ENCODE data around the gene WNT7B.

The WNT7B gene

GRCh38 chr22:46001426-46002106 is 24.6 kb upstream of the WNT7B start:
- Histone ChIP-seq H3K4me3 (ENCODE audit: insufficient read length, low read depth) (no peak overlapping the region), H3K4me1 (ENCODE audit: insufficient read depth, insufficient read length) (peaks cover 24% of the 10 kb centered on the region), H3K27me3 (ENCODE audit: insufficient read depth, insufficient read length) (no peaks in the 10 kb centered on the region), H3K36me3 (ENCODE audit: insufficient read depth, insufficient read length, low read length) (no peaks in the 10 kb centered on the region), H3K9me3 (ENCODE audit: insufficient read depth, low read length) (no peaks in the 10 kb centered on the region), H3K9ac (ENCODE audit: insufficient read length, low read depth) (peak overlapping the region; percentile 42)
- no peak for TF ChIP-seq SUZ12 (IDR thresholded peaks at IDR 0.05; ENCODE audit: extremely low read depth, insufficient read depth, insufficient read length)
- no peak for TF ChIP-seq YY1 (IDR thresholded peaks at IDR 0.05; ENCODE audit: insufficient read depth, insufficient read length)
- no peak for TF ChIP-seq ZNF274 (IDR thresholded peaks at IDR 0.05; ENCODE audit: low read depth, low read length)
- DNase-seq (ENCODE audit: low read depth, low spot score), result no peak

- no peaks in the 10 kb centered on the region for H3K9me3 ChIP-seq (ENCODE audit: insufficient read depth, low read length)
- no peaks in the 10 kb centered on the region for H3K27me3 ChIP-seq (ENCODE audit: insufficient read depth, insufficient read length)
- H3K4me1 ChIP-seq (ENCODE audit: insufficient read depth, insufficient read length), result peaks cover 26% of the 10 kb centered on the region
- peak overlapping the region; percentile 42 for H3K9ac ChIP-seq (ENCODE audit: insufficient read length, low read depth)
- H3K36me3 ChIP-seq (ENCODE audit: insufficient read depth, insufficient read length, low read length), result no peaks in the 10 kb centered on the region
- H3K4me3 ChIP-seq (ENCODE audit: insufficient read length, low read depth), result no peak overlapping the region
- no peak for DNase-seq (ENCODE audit: low read depth, low spot score)
- TF ChIP-seq ZNF274 (IDR thresholded peaks at IDR 0.05; ENCODE audit: low read depth, low read length) (no peak), YY1 (IDR thresholded peaks at IDR 0.05; ENCODE audit: insufficient read depth, insufficient read length) (no peak), SUZ12 (IDR thresholded peaks at IDR 0.05; ENCODE audit: extremely low read depth, insufficient read depth, insufficient read length) (no peak)
Measured at GRCh38 chr22:46001046-46001425, 24.1 kb upstream of the WNT7B start.

DNA sequence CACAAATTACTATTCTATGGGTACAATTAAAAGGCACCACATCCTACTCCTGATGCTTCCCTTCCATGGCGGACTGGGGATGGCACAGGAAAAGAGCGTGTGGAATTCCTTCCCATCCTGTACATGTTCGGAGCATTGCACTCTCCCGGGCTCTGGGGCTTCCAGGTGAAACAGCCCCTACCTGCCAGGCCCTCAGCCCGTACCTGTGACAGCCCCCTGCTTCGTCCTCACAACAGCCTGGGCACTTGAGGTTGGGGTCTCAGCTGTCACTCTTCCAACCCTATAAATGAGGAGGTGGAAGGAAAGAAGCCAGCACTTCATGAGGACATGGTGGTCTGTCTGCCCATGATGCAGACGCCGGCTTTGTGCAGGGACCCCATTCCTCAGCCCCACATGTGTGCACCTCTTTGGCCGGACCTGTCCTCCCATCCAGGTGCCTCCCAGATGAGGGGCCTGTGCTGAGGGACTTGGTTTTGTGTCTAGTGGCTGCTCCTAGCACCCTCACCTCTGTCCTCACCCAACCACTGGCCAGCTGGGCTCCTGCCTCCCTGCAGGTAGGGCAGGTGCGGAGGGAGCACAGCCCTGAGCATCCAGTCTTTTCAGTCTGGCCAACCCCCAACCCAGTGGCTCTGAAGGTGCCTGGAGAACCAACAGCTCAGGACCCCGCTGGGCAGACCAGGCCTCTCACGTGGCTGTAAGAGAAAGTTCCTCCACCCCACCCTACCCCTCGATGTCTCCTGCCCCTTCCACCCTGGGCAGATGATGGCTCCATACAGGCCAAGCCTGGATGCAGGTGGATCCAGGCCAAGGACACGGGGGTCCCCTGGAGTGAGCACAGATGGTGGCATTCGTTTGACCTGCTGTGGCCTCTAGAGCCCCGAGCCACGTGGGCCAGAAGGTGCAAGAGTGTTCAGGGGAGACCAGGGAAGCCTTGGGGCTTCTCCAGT is 23.4 kb upstream of the WNT7B start:
- Histone ChIP-seq H3K9me3 (ENCODE audit: insufficient read depth, low read length) (no peaks in the 10 kb centered on the region), H3K4me1 (ENCODE audit: insufficient read depth, insufficient read length) (peaks cover 30% of the 10 kb centered on the region), H3K9ac (ENCODE audit: insufficient read length, low read depth) (no peak overlapping the region), H3K36me3 (ENCODE audit: insufficient read depth, insufficient read length, low read length) (no peaks in the 10 kb centered on the region), H3K4me3 (ENCODE audit: insufficient read length, low read depth) (no peak overlapping the region), H3K27me3 (ENCODE audit: insufficient read depth, insufficient read length) (no peaks in the 10 kb centered on the region)
- no peak for TF ChIP-seq ZNF274 (IDR thresholded peaks at IDR 0.05; ENCODE audit: low read depth, low read length)
- no peak for TF ChIP-seq YY1 (IDR thresholded peaks at IDR 0.05; ENCODE audit: insufficient read depth, insufficient read length)
- TF ChIP-seq SUZ12 (IDR thresholded peaks at IDR 0.05; ENCODE audit: extremely low read depth, insufficient read depth, insufficient read length), result no peak
- DNase-seq (ENCODE audit: low read depth, low spot score), result no peak

GRCh38 chr22:45999379-45999971 is 22.5 kb upstream of the WNT7B start:
- Histone ChIP-seq H3K4me1 (ENCODE audit: insufficient read depth, insufficient read length) (peaks cover 30% of the 10 kb centered on the region), H3K4me3 (ENCODE audit: insufficient read length, low read depth) (no peak overlapping the region), H3K27me3 (ENCODE audit: insufficient read depth, insufficient read length) (no peaks in the 10 kb centered on the region), H3K36me3 (ENCODE audit: insufficient read depth, insufficient read length, low read length) (no peaks in the 10 kb centered on the region), H3K9ac (ENCODE audit: insufficient read length, low read depth) (no peak overlapping the region), H3K9me3 (ENCODE audit: insufficient read depth, low read length) (no peaks in the 10 kb centered on the region)
- no peak for TF ChIP-seq YY1 (IDR thresholded peaks at IDR 0.05; ENCODE audit: insufficient read depth, insufficient read length)
- TF ChIP-seq ZNF274 (IDR thresholded peaks at IDR 0.05; ENCODE audit: low read depth, low read length), result no peak
- no peak for TF ChIP-seq SUZ12 (IDR thresholded peaks at IDR 0.05; ENCODE audit: extremely low read depth, insufficient read depth, insufficient read length)
- no peak for DNase-seq (ENCODE audit: low read depth, low spot score)

DNA sequence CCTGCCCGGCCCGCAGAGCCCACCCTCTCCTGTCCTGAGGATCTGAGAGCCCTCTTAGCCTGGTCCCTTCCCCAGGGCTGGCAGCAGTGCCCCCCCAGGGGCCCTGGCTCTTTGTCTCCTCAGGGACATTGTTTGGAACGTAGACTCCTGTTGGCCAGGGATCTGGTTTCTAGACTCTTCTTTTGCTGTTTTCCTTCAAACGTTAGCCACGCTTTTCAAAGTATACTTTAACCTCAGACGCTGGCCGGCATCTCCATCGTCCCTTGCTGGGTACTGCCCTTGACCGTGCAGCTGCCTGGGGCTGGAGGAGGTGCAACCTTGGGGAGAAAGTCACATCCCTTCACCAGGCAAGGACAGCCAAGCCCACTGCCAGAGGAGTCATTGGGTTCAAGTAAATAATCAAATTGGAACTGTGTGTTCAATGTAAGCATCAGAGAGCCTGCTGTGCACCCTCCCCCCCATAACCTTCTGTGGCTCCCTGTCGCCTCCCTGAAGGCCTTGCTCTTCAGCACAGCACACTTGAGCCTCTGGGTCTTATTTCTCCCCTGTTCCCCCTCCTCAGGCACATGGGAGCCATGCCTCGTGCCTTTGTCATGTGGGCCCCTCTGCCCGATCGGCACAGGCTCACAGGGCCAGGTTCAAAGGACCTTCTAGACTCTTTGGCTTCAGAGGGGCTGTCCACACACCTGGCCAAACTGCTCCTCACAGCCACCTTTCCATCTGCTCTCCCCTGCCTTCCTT is 21.8 kb upstream of the WNT7B start:
- Histone ChIP-seq H3K9ac (ENCODE audit: insufficient read length, low read depth) (no peak overlapping the region), H3K36me3 (ENCODE audit: insufficient read depth, insufficient read length, low read length) (no peaks in the 10 kb centered on the region), H3K27me3 (ENCODE audit: insufficient read depth, insufficient read length) (no peaks in the 10 kb centered on the region), H3K4me1 (ENCODE audit: insufficient read depth, insufficient read length) (peaks cover 30% of the 10 kb centered on the region), H3K9me3 (ENCODE audit: insufficient read depth, low read length) (no peaks in the 10 kb centered on the region), H3K4me3 (ENCODE audit: insufficient read length, low read depth) (no peak overlapping the region)
- TF ChIP-seq SUZ12 (IDR thresholded peaks at IDR 0.05; ENCODE audit: extremely low read depth, insufficient read depth, insufficient read length), result no peak
- no peak for TF ChIP-seq ZNF274 (IDR thresholded peaks at IDR 0.05; ENCODE audit: low read depth, low read length)
- no peak for TF ChIP-seq YY1 (IDR thresholded peaks at IDR 0.05; ENCODE audit: insufficient read depth, insufficient read length)
- no peak for DNase-seq (ENCODE audit: low read depth, low spot score)

- Histone ChIP-seq H3K36me3 (ENCODE audit: insufficient read depth, insufficient read length, low read length) (no peaks in the 10 kb centered on the region), H3K4me1 (ENCODE audit: insufficient read depth, insufficient read length) (peaks cover 27% of the 10 kb centered on the region), H3K9me3 (ENCODE audit: insufficient read depth, low read length) (no peaks in the 10 kb centered on the region), H3K4me3 (ENCODE audit: insufficient read length, low read depth) (no peak overlapping the region), H3K9ac (ENCODE audit: insufficient read length, low read depth) (no peak overlapping the region), H3K27me3 (ENCODE audit: insufficient read depth, insufficient read length) (no peaks in the 10 kb centered on the region)
- TF ChIP-seq SUZ12 (IDR thresholded peaks at IDR 0.05; ENCODE audit: extremely low read depth, insufficient read depth, insufficient read length), result no peak
- no peak for TF ChIP-seq YY1 (IDR thresholded peaks at IDR 0.05; ENCODE audit: insufficient read depth, insufficient read length)
- no peak for TF ChIP-seq ZNF274 (IDR thresholded peaks at IDR 0.05; ENCODE audit: low read depth, low read length)
- DNase-seq (ENCODE audit: low read depth, low spot score), result no peak
Measured at GRCh38 chr22:45997777-45998637, 21.0 kb upstream of the WNT7B start.

All from NT2/D1 (cell line).